ENCODE measurements around the gene POLR3K.
A peak's percentile ranks its signal among the peaks of the same experiment; 100 is the strongest.

Gene POLR3K

DNA sequence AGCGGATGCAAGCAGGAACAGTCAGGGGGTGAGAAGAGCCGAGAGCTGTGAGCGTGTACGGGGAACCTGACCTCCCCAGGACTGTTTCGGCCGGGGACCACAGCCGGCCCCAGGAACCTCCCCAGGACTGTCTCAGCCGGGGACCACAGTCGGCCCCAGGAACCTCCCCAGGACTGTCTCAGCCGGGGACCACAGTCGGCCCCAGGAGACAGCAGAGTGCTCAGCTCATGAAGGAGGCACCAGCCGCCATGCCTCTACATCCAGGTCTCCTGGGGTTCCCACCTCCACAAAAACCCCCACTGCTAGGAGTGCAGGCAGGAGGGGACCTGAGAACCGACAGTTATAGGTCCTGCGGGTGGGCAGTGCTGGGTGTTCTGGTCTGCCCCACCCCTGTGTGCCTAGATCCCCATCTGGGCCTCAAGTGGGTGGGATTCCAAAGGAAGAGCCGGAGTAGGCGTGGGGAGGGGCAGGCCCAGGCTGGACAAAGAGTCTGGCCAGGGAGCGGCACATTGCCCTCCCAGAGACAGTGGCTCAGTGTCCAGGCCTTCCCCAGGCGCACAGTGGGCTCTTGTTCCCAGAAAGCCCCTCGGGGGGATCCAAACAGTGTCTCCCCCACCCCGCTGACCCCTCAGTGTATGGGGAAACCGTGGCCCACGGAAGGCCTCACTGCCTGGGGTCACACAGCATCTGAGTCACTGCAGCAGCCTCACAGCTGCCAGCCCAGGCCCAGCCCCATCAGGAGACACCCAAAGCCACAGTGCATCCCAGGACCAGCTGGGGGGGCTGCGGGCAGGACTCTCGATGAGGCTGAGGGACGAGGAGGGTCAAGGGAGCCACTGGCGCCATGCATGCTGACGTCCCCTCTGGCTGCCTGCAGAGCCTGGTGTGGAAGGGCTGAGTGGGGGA, 14.7 kb upstream of the POLR3K start:
- Histone ChIP-seq H3K27ac (replicated peaks; ENCODE audit: low read length) (no peak overlapping the region), H3K23ac (ENCODE audit: low read depth, low read length, poor library complexity) (peak overlapping the region; percentile 92), H2BK12ac (ENCODE audit: low read length) (peak overlapping the region; percentile 4), H4K8ac (ENCODE audit: low read depth, low read length) (no peak overlapping the region), H3K4ac (ENCODE audit: low read length) (peak overlapping the region; percentile 86), H3K9me3 (replicated peaks in 1 of 2; ENCODE audit: control insufficient read depth in 2 of 2, insufficient read depth in 1 of 2, low read depth in 1 of 2, low read length in 2 of 2) (no peaks in the 10 kb centered on the region), H2BK15ac (ENCODE audit: low read length) (peak overlapping the region; percentile 95), H3K14ac (ENCODE audit: low read length) (peak overlapping the region; percentile 97), H3K4me1 (ENCODE audit: control insufficient read depth in 2 of 2, insufficient read depth in 1 of 2, low read depth in 1 of 2, low read length in 2 of 2) (peaks cover 30 to 41% of the 10 kb centered on the region in 2 donors), H2AK5ac (ENCODE audit: low read depth, low read length) (peak overlapping the region; percentile 98), H2BK5ac (ENCODE audit: low read length) (peak overlapping the region; percentile 87), H3K18ac (ENCODE audit: low read length) (peak overlapping the region; percentile 92), H4K91ac (ENCODE audit: low read depth, low read length, poor library complexity) (no peak overlapping the region), H3K4me2 (ENCODE audit: insufficient read depth, low read length, poor library complexity, severe bottlenecking) (no peak overlapping the region), H2AFZ (ENCODE audit: low read length) (no peak overlapping the region), H3K9ac (ENCODE audit: low read depth, low read length, poor library complexity) (peak overlapping the region; percentile 80), H3K4me3 (ENCODE audit: low read length in 2 of 2) (no peak overlapping the region), H2BK120ac (ENCODE audit: low read depth, low read length) (peak overlapping the region; percentile 87), H3K27me3 (ENCODE audit: control insufficient read depth in 3 of 3, insufficient read depth in 3 of 3, low read depth in 1 of 3, low read length in 3 of 3) (peaks cover 0 to 3% (median 0%) of the 10 kb centered on the region in 3 experiments), H3K79me1 (ENCODE audit: low read depth, low read length) (peaks cover 3% of the 10 kb centered on the region), H3K36me3 (replicated peaks in 1 of 2; ENCODE audit: control insufficient read depth in 2 of 2, insufficient read depth in 2 of 2, low read length in 2 of 2) (peaks cover 15 to 18% of the 10 kb centered on the region in 2 donors)
- WGBS, 2 donors (ENCODE audit: extremely low coverage in 2 of 2, insufficient read length in 2 of 2, insufficient replicate concordance in 1 of 2): no CpG with 5 or more reads among the region's 27 CpGs
- no peak for DNase-seq (ENCODE audit: low spot score)

DNA sequence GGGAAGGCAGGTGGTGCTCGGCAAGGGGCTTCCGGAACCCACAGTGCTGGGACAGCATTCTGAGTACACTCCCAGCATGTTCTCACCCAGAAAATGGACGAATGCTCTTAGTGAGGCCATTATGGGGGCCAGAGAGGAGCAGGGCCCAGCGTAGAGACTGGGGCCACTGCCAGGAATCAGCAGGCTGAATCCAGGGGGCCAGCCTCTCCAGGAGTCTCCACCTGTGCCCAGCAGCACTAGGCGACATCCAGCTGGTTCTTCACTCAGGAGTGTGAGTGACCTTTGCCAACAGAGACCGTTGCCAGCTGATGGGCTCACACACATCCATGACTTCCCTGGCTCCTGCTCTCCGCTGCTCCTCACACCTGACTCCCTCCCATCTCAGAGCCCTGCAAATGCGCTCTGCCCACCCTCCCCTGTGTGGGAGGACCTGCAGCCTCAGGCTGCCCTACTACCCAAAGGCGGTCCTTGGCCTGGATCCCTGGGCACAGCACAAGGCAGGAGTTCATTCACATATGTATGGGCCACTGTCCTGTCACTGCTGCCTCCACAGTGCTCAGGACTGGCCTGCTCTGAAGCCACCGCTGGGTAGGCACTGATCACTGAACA, 13.9 kb upstream of the POLR3K start:
- peak overlapping the region; percentile 93 for H2BK12ac ChIP-seq (ENCODE audit: low read length)
- H3K18ac ChIP-seq (ENCODE audit: low read length): peak overlapping the region; percentile 92
- peak overlapping the region; percentile 92 for H3K23ac ChIP-seq (ENCODE audit: low read depth, low read length, poor library complexity)
- H3K36me3 ChIP-seq (replicated peaks in 1 of 2; ENCODE audit: control insufficient read depth in 2 of 2, insufficient read depth in 2 of 2, low read length in 2 of 2): peaks cover 22 to 25% of the 10 kb centered on the region in 2 donors
- WGBS, 2 donors (ENCODE audit: extremely low coverage in 2 of 2, insufficient read length in 2 of 2, insufficient replicate concordance in 1 of 2): no CpG with 5 or more reads among the region's 10 CpGs
- no peak overlapping the region for H3K4me2 ChIP-seq (ENCODE audit: insufficient read depth, low read length, poor library complexity, severe bottlenecking)
- H2AFZ ChIP-seq (ENCODE audit: low read length): no peak overlapping the region
- H2AK5ac ChIP-seq (ENCODE audit: low read depth, low read length): peak overlapping the region; percentile 53
- H3K27me3 ChIP-seq (ENCODE audit: control insufficient read depth in 3 of 3, insufficient read depth in 3 of 3, low read depth in 1 of 3, low read length in 3 of 3): no peaks in the 10 kb centered on the region
- DNase-seq (ENCODE audit: low spot score): no peak
- H3K79me1 ChIP-seq (ENCODE audit: low read depth, low read length): peaks cover 3% of the 10 kb centered on the region
- H3K4me3 ChIP-seq (ENCODE audit: low read length in 2 of 2): no peak overlapping the region
- peak overlapping the region; percentile 63 for H3K14ac ChIP-seq (ENCODE audit: low read length)
- H4K8ac ChIP-seq (ENCODE audit: low read depth, low read length): no peak overlapping the region
- H3K4ac ChIP-seq (ENCODE audit: low read length): peak overlapping the region; percentile 0
- H3K4me1 ChIP-seq (ENCODE audit: control insufficient read depth in 2 of 2, insufficient read depth in 1 of 2, low read depth in 1 of 2, low read length in 2 of 2): peaks cover 25 to 35% of the 10 kb centered on the region in 2 donors
- peak overlapping the region; percentile 60 for H2BK15ac ChIP-seq (ENCODE audit: low read length)
- H3K9ac ChIP-seq (ENCODE audit: low read depth, low read length, poor library complexity): peak overlapping the region; percentile 80
- no peak overlapping the region for H2BK5ac ChIP-seq (ENCODE audit: low read length)
- no peak overlapping the region for H4K91ac ChIP-seq (ENCODE audit: low read depth, low read length, poor library complexity)
- H2BK120ac ChIP-seq (ENCODE audit: low read depth, low read length): no peak overlapping the region
- no peaks in the 10 kb centered on the region for H3K9me3 ChIP-seq (replicated peaks in 1 of 2; ENCODE audit: control insufficient read depth in 2 of 2, insufficient read depth in 1 of 2, low read depth in 1 of 2, low read length in 2 of 2)
- no peak overlapping the region for H3K27ac ChIP-seq (replicated peaks; ENCODE audit: low read length)

DNA sequence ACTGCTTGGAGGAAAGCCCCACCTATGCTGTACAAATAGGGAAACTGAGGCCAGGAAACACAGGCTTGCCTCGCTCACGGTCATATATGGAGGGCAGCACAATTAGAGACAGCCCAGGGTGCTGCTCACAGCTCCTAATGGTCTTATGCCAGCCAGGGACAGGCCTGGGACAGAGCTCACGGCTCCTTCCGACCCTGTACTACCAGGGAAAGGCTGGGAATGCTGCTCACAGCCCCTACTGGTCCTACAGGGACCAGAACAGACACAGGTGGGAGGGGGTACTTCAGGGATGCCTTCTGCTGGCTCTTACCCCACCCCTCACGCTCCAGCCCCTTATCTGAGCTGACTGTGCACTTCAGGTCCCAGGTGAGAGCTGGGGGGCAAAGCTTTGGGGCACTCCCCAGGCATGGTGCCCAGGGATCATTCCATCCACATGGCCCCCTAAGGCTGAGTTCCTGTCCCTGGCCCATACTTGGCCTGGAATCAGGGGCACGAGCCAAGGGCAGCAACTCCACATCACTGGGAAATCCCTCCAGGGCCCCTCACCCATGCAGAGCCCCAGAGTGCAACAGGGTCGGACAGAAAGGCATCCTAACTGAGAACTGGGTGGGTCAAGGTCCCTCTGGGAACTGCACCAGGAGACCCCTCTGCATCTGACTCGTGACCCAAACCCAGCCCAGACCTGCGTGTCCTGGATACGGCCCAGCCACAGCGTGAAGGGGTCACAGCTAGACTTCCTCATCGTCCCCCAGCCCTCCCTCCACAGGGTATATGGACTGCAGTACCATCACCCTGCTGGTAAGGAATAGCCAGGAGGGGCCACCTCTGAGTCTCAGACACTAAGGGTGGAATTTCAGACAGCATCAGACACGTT, 13.1 kb upstream of the POLR3K start:
- Histone ChIP-seq H3K4me1 (ENCODE audit: control insufficient read depth in 2 of 2, insufficient read depth in 1 of 2, low read depth in 1 of 2, low read length in 2 of 2) (peaks cover 22 to 35% of the 10 kb centered on the region in 2 donors), H3K4ac (ENCODE audit: low read length) (no peak overlapping the region), H3K27ac (replicated peaks; ENCODE audit: low read length) (no peak overlapping the region), H2AK5ac (ENCODE audit: low read depth, low read length) (peak overlapping the region; percentile 53), H4K91ac (ENCODE audit: low read depth, low read length, poor library complexity) (no peak overlapping the region), H3K4me2 (ENCODE audit: insufficient read depth, low read length, poor library complexity, severe bottlenecking) (no peak overlapping the region), H2BK15ac (ENCODE audit: low read length) (peak overlapping the region; percentile 6), H3K27me3 (ENCODE audit: control insufficient read depth in 3 of 3, insufficient read depth in 3 of 3, low read depth in 1 of 3, low read length in 3 of 3) (no peaks in the 10 kb centered on the region), H2BK5ac (ENCODE audit: low read length) (no peak overlapping the region), H2BK12ac (ENCODE audit: low read length) (no peak overlapping the region), H2BK120ac (ENCODE audit: low read depth, low read length) (no peak overlapping the region), H3K9me3 (replicated peaks in 1 of 2; ENCODE audit: control insufficient read depth in 2 of 2, insufficient read depth in 1 of 2, low read depth in 1 of 2, low read length in 2 of 2) (no peaks in the 10 kb centered on the region), H2AFZ (ENCODE audit: low read length) (no peak overlapping the region), H4K8ac (ENCODE audit: low read depth, low read length) (no peak overlapping the region), H3K4me3 (ENCODE audit: low read length in 2 of 2) (no peak overlapping the region), H3K18ac (ENCODE audit: low read length) (peak overlapping the region; percentile 41), H3K9ac (ENCODE audit: low read depth, low read length, poor library complexity) (peak overlapping the region; percentile 6), H3K14ac (ENCODE audit: low read length) (peak overlapping the region; percentile 11), H3K36me3 (replicated peaks in 1 of 2; ENCODE audit: control insufficient read depth in 2 of 2, insufficient read depth in 2 of 2, low read length in 2 of 2) (peaks cover 22 to 32% of the 10 kb centered on the region in 2 donors), H3K23ac (ENCODE audit: low read depth, low read length, poor library complexity) (no peak overlapping the region), H3K79me1 (ENCODE audit: low read depth, low read length) (peaks cover 3% of the 10 kb centered on the region)
- WGBS, 2 donors (ENCODE audit: extremely low coverage in 2 of 2, insufficient read length in 2 of 2, insufficient replicate concordance in 1 of 2): no CpG with 5 or more reads among the region's 13 CpGs
- DNase-seq (ENCODE audit: low spot score): no peak
